ENCODE results near the gene TOP3B. TPM values are rescaled to one million over a fixed set of nuclear protein-coding genes. Genes with fewer than 3 reads are reported as not detected.

Gene TOP3B
- total and polyA plus RNA-seq, 9 of the 15 experiments (the other 6 are each of a cell fraction or from before 2014, with no cell fraction given) = 3.0 to 188 (median 112) TPM

DNA sequence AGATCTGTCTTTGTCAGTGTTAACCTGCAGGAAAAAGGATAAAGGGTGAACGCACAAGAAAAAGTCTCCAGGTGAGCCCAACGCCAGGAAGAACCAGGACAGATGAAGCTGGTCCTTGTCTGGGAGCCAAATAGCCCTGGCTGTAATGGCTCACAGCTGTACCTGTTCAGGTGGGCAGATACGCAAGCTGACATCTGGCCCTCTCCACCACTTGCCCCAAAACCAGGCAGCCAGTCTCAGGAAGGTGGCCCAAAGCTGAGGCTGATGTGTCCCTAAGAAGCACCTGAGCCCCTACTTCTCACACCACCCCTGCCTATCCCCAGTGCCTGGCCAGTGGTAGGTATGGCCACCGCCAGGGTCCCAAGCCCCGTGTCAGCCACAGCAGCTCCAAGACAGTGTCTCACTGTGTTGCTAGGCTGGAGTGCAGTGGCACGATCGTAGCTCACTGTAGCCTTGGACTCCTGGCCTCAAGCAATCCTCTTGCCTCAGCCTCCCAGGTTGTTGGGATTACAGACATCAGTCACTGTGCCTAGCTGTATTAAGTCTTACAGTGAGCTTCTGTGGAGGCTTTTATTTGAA is 14.8 kb downstream of the TOP3B start (continued):
- TF ChIP-seq, protein P1, sequence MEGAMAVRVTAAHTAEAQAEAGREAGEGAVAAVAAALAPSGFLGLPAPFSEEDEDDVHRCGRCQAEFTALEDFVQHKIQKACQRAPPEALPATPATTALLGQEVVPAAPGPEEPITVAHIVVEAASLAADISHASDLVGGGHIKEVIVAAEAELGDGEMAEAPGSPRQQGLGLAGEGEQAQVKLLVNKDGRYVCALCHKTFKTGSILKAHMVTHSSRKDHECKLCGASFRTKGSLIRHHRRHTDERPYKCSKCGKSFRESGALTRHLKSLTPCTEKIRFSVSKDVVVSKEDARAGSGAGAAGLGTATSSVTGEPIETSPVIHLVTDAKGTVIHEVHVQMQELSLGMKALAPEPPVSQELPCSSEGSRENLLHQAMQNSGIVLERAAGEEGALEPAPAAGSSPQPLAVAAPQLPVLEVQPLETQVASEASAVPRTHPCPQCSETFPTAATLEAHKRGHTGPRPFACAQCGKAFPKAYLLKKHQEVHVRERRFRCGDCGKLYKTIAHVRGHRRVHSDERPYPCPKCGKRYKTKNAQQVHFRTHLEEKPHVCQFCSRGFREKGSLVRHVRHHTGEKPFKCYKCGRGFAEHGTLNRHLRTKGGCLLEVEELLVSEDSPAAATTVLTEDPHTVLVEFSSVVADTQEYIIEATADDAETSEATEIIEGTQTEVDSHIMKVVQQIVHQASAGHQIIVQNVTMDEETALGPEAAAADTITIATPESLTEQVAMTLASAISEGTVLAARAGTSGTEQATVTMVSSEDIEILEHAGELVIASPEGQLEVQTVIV (CRISPR knock-in tag; IDR thresholded peaks at IDR 0.05; ENCODE audit: borderline replicate concordance) = no peak
- 0 out of 2 replicates have a peak, but pooled peaks have one; percentile 13 for TF ChIP-seq ZNF408 (CRISPR knock-in tag; IDR thresholded peaks at IDR 0.05; ENCODE audit: low read depth)
- no peak for TF ChIP-seq NFIX (CRISPR knock-in tag; IDR thresholded peaks at IDR 0.05; ENCODE audit: low read depth)
- TF ChIP-seq STAT5B (CRISPR knock-in tag; IDR thresholded peaks at IDR 0.05) = no peak
- 0 out of 2 replicates have a peak, but pooled peaks have one; percentile 23 for TF ChIP-seq ZBTB17 (CRISPR knock-in tag; IDR thresholded peaks at IDR 0.05)
- no peak for TF ChIP-seq ZNF436 (CRISPR knock-in tag; IDR thresholded peaks at IDR 0.05)
- TF ChIP-seq SMARCA5 (IDR thresholded peaks at IDR 0.05) = no peak
- TF ChIP-seq XRCC3 (IDR thresholded peaks at IDR 0.05) = no peak
- TF ChIP-seq NELFE (IDR thresholded peaks at IDR 0.05; ENCODE audit: insufficient read depth, insufficient read length) = no peak
- no peak for TF ChIP-seq ARID3B (CRISPR knock-in tag; IDR thresholded peaks at IDR 0.05; ENCODE audit: borderline replicate concordance)
- TF ChIP-seq ASH1L (IDR thresholded peaks at IDR 0.05; ENCODE audit: borderline replicate concordance, low read depth, partially characterized antibody) = no peak
- no peak for TF ChIP-seq ATF4 (CRISPR knock-in tag; IDR thresholded peaks at IDR 0.05)
- TF ChIP-seq RBM15 (IDR thresholded peaks at IDR 0.05; ENCODE audit: insufficient read depth, low read length) = no peak
- TF ChIP-seq, protein P2, sequence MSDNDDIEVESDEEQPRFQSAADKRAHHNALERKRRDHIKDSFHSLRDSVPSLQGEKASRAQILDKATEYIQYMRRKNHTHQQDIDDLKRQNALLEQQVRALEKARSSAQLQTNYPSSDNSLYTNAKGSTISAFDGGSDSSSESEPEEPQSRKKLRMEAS (CRISPR knock-in tag; IDR thresholded peaks at IDR 0.05) = peak; percentile 49
- no peak for TF ChIP-seq TCF3 (CRISPR knock-in tag; IDR thresholded peaks at IDR 0.05)
- TF ChIP-seq ESRRB (CRISPR knock-in tag; IDR thresholded peaks at IDR 0.05; ENCODE audit: borderline replicate concordance) = peak; percentile 72; the same call in 1 of the 2 replicates
- TF ChIP-seq FOXJ2 (tag; IDR thresholded peaks at IDR 0.05) = no peak
- TF ChIP-seq, protein P3, sequence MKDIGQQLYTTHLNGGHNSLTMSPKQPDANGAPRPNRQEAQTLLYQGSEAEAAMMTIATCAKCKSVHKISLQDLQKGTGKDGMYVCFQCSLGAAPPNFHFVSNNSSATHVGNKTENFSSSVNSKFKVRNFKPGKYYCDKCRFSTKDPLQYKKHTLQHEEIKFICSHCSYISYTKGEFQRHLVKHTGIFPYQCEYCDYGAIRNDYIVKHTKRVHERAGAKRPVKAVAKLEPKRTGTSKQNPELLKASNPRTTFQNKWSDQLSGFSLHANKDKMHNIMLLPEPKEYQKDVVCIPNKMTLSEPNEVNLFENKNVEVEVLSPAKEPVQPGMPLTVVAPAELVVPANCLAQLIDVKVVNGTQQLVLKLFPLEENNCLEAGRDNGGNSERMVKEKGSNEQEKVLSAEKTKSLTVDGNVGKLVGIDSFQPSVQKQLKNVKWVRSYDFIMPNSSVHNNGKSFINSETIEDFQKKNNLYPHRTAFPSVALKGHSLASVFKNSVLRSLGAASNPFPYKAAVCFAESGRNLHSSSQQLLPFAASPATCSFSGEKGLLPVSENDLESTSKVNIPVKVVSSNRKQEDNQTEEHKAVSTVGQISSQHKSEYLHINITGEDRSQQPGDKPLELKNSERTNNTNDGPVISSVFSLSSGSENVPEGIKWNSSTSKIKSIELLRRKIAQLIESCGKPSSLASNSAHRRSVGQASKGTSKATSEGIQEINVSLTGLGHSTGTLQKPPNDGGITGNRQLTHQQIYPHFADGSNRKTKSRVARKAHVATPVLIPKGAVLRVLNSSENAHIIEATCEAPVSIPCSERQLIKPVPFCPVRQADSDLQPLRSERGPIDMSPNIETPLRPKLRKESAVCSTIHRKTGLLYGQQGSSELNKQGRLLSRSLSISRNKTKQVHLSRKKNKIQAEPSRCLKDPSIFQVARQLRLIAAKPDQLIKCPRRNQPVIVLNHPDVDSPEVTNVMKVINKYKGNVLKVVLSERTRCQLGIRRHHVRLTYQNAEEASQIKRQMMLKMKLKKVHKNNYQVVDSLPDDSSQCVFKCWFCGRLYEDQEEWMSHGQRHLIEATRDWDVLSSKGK (CRISPR knock-in tag; IDR thresholded peaks at IDR 0.05) = no peak
- no peak for TF ChIP-seq CHD4 (IDR thresholded peaks at IDR 0.05; ENCODE audit: insufficient read depth, insufficient replicate concordance, low read depth, low read length, poor library complexity, severe bottlenecking)
